Amniotic stem cell (primary cell): Measurements from ENCODE around the gene JDP2.

ENCODE experiments used
- DNase-seq: peaks from one replicate; lab custom pipeline; 2025; lab: John Stamatoyannopoulos, UW

The JDP2 gene

DNA sequence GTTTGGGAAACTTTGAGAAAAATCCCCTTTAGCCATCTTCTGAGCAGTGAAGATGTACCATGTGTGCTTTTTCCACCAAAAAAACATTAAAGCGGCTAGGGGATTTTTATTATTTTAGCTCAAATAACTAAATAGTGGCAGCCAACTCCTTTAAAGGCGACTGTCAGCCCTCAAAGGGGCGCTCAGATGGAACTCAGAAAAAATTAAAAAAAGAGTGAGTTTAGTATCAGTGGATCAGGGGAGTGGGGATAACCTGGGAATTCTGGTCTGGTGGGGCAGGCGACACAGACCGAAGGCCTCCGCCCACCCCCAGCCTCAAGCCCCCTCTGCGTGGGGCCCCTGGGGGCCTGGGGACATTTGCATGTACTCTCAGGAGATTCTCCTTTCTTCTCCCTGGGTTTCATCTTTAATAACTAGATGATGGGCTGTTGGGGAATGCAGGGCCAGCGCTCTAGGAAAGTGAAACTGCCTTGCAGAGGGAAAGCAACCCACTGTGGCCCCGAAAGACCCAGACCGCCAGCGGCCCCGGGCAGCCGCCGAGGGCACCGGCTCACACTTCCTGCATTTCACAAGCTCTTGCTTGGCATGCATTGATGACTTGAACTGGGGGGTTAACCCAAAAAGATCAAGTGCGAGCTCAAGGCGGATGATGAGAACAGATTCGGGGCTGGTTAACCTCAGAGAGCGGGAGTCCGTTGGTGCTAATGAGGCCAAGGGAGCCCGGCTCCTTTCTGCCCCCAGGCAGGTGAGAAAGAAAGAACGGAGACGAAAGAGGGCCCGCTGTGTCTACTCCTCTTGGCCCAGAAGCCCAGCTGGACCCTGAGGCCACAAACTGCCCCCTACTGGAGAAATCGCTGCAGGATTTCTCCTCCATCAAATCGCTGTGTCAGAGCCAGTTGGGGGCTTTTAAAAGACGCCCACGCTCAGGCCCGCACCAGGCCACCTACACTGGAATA is 87.1 kb downstream of the JDP2 start:
- no peak for DNase-seq

DNA sequence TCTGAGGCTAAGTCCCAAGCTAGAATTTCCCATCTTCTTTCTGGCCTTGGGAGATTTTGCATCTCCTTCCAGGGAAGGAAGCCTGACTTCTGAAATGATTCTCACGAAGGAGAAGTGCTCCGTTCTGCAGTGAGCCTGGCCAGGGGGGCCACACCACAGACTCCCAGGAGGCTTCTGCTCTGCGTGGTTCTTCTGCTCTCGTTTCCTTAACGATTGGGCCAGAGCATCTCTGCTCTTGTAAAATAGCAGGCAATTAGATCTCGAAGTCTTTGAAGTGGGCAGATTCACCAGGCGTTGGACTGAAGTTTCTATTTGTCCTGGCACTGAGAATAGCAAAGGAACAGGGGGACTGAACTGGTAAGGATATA is 87.8 kb downstream of the JDP2 start:
- no peak for DNase-seq

DNA sequence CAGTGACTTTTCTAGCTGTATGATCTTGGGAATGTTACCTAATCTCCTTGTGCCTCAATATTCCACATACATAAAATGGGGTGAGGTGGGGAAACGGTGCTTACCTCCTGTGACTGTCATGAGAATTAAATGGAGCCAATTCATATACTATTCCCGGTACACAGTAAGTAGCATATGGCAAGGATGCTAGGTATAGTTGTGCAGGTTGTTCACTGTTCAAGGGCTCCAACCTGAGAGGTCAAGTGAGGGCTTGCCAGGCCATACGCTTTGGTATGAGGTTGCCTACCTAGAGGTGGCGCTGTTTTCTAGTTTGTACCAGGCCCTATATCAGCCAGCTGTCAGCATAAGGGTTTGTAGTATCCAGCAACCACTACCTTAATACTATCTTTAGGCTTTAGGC is 90.8 kb downstream of the JDP2 start:
- no peak for DNase-seq

DNA sequence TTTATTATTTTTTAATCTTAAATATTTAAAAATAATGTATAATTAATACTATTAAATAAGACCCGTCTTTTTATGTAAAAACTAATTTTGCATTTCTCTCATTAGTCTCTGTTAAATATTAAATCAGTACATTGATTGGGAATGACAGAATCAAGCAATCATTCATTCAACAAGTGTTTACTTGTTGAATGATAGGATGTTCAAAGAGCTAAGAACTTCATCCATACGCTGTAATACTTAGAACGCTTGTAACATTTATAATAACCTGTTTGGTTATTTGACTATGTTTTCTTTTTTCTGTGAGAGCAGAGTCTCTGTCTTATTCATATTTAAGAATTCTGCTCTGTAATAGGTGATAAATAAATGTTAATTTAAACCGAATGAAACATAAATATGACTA is 91.6 kb downstream of the JDP2 start:
- no peak for DNase-seq

DNA sequence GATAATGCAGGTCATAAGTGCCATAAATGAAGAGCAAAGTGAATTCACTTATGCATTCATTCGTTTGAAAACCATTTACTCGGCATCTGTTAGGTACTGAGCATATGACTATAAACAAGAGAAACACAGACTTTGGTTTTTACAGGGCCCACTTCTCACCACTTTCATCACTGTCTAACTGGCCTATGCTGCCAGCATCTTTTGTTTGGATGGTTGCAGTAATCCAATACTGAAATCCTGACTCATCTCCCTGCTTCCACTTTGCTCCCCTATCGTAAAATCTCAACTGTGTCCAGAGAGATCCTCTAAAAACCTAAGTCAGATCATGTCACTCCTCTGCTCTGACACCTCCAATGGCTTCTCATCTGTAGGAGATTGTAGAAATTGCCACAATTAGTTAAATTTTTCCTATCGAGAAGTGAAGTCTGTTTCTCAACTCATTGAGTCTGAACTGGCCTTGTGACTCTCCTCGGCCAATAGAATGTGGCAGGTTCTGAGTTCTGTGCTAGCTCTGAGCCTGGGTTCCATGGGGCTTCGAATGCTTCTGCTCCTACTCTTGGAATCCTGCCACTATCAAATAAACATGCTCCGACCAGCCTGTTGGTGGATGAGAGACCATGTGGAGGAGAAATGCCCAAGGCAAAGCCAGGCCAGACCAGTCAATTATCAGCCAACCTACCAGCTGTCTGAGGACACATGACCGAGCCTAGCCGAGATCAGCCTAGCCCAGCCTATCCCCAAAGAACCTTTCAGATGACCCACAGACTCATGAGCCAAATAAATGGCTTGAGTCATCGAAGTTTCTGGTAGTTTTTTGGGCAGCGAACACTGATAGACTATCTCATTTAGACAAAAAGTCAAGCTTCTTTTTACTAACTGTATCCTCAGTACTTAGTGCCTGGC is 92.3 kb downstream of the JDP2 start:
- no peak for DNase-seq

DNA sequence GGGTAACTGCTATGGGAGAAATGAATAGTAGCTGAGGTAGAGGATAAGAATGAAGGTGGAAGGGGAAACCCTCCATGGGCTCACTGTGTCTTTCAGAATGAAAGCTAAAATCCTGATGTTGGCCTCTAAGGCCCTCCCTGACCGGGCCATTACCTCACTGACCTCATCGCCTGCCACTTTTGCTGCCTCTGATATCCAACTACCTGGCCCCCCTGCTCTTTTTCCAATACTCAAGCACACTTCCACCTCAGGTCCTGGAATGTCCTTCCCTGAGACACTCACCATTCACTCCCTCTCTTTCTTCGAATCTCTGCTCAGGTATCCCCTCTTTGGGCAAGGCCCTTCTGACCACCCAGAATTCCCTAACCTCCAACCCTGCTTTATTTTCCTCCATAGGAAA is 93.0 kb downstream of the JDP2 start:
- no peak for DNase-seq

DNA sequence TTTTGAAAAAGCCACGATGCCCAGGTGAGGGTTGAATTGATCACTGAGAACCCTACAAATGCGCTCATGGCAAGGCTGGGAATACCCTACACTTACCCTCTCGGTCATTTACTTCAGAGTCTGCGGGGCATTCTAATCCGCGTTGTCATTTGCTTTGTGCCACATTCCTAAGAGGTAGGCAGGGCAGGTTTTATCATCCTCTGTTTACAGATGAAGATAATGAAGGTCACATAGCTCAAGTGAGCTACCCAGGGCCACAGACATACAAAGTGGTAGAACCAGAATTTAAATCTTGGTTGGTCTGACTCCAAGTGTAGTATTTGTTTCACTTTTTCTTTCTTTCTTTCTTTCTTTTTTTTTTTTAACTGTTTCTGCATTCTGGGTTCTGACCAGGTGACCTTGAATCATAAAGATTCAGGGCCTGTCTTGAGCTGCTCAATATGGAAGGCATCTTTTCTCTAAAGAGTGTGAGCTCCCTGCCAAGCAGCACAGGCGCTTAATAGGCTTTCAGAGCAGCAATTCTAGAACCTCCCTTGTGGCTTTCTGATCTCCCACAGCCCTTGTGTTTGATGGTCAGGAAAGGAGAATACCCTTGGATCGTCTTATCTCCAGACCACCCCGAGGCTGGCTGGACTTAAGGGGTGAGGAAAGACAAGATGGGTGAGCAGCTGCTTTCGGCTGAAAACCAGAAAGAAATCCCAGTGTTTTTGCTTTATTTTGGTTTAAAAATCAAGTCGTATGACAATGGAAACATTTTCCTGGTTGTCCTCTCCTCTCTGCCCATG is 93.8 kb downstream of the JDP2 start:
- DNase-seq = no peak

DNA sequence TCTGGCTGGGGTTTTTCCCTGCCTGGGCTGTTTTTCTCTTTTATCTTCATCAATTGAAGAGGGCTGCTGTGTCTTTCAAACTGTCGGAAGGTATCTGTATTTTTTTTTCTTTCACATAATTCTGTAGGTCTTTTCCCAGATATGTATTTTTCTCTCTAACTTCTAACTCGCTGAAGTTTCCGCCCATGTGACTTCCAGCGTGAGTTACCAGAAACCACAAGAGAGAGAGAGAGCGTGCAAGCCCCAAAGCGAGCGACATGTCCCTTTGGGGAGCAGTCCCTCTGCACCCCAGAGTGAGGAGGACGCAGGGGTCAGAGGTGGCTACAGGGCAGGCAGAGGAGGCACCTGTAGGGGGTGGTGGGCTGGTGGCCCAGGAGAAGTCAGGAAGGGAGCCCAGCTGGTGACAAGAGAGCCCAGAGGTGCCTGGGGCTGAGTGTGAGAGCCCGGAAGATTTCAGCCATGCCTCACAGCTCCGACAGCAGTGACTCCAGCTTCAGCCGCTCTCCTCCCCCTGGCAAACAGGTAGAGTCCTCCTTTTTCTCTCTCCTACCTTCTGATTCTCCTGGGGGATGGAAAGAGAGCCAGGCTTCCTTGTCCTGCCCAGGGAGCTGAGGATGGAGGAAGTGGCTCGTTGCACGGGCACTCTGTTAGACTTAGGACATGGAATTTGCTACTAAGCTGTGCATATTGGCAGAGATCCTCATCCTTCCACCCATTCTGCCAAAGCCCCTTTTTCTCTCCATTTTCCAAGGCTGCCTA is 94.6 kb downstream of the JDP2 start, which contains the start of gene BATF:
TSS of gene BATF (plus strand) at position 246 of the 759 bp plus-strand sequence. CDS start at position 460, 214 bp downstream.
- no peak for DNase-seq

DNA sequence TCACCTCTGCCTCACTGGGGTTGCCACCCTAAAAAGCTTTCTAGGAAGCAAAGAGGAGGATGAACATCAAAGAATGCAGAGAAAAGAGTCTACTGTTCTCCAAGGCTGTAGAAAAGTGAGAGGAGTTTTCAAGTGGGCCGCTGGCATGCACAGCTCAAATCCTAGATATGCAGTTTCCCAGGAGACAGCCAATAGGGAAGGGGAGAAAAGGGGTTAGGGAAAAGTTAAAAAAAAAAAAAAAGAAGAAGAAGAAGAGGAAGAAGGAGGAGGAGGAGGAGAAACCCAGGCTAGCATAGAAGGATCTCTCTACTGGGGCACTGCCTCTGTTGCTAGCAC is 95.1 kb downstream of the JDP2 start:
- no peak for DNase-seq
